ENCODE results near the gene TSHR.

DNA sequence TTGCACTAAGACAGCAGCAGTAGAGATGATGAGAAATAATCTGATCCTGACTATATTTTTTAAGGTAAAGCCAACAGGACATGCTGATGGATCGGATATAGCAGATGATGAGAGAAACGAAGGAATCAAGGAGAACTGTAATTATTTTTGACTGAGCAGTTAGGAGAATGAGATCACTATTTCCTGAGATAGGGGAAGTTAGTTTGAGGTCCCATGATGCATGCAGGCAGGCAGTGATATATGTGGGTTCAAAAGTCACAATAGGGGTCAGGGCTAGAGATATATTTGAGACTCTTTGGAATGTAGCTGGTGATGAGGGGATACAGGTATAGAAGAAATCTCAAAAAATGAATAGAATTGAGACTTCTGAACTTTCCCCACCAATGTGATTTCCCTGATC is 157.8 kb downstream of the TSHR start:
- no peak for TF ChIP-seq CTCF (IDR thresholded peaks at IDR 0.05)
- no peak for TF ChIP-seq POLR2A (IDR thresholded peaks at IDR 0.05)

Data from heart left ventricle (tissue), 13 donors.